Vagina (tissue), 2 donors: ENCODE data around the gene MTUS2.

Source experiments
- POLR2A ChIP-seq, 2 donors: fragments of 450-650 bp; IDR thresholded peaks; one replicate each; pipeline ENCODE4 v1.6.1; 2017; ENCODE audit warnings: antibody characterized with exemption in 2 of 2, mild to moderate bottlenecking in 2 of 2, moderate library complexity in 2 of 2
- POLR2AphosphoS5 ChIP-seq, 2 donors: sonication (generic); formaldehyde crosslinking; IDR thresholded peaks; one replicate each; pipeline ENCODE4 v1.9.0; 2017; ENCODE audit warnings: antibody characterized with exemption in 2 of 2, mild to moderate bottlenecking in 2 of 2, low read depth in 1 of 2; ENCODE audit not compliant: insufficient read depth in 1 of 2
- TF ChIP-seq, protein P1 (sequence below), 3 experiments: fragments of 450-650 bp in 2 of 3; fragments of 200-600 bp in 1 of 3; sonication (generic) in 1 of 3; IDR thresholded peaks; one replicate each; pipeline ENCODE4 v1.5.1; 2017 to 2019; ENCODE audit warnings: antibody characterized with exemption in 3 of 3, mild to moderate bottlenecking in 2 of 3, moderate library complexity in 2 of 3

DNA sequence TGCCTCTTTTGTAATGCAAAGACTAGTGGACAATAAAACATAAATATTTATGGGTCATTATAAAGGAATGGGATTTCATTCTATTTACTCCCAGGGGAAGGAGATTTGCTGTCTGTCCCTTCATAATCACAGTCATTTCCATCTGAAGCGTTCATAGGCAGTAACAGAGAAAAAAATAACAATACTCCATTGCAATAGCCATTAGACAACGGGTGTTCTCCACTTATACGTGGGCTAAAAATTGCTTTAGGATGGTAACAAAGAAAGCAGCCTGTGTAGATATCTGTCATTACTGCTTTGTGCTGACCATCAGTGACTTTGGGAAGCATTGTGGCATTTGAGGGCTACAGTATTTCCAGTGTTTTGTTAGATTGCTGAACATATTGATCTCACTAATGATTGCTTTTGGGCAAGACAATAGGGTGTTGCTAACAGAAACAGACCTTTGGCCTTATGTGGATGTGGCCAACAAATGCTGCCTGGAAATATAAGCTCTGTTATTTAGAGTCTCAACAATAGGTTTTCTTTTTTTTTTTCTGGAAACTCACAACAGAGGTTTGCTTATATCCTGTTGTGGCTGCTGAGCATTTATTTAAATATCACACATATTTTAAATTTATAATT lies 355.2 kb downstream of the MTUS2 start:
- TF ChIP-seq POLR2AphosphoS5 (IDR thresholded peaks at IDR 0.05; ENCODE audit: insufficient read depth in 1 of 2, low read depth in 1 of 2): no peak
- TF ChIP-seq, protein P1, sequence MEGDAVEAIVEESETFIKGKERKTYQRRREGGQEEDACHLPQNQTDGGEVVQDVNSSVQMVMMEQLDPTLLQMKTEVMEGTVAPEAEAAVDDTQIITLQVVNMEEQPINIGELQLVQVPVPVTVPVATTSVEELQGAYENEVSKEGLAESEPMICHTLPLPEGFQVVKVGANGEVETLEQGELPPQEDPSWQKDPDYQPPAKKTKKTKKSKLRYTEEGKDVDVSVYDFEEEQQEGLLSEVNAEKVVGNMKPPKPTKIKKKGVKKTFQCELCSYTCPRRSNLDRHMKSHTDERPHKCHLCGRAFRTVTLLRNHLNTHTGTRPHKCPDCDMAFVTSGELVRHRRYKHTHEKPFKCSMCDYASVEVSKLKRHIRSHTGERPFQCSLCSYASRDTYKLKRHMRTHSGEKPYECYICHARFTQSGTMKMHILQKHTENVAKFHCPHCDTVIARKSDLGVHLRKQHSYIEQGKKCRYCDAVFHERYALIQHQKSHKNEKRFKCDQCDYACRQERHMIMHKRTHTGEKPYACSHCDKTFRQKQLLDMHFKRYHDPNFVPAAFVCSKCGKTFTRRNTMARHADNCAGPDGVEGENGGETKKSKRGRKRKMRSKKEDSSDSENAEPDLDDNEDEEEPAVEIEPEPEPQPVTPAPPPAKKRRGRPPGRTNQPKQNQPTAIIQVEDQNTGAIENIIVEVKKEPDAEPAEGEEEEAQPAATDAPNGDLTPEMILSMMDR (IDR thresholded peaks at IDR 0.05): no peak
- TF ChIP-seq POLR2A (IDR thresholded peaks at IDR 0.05): no peak
